Tibial nerve (tissue), 4 donors: ENCODE measurements around the gene UBE2R2. TPM values are rescaled to one million over a fixed set of nuclear protein-coding genes. Genes with fewer than 3 reads are reported as not detected.
A peak's percentile ranks its signal among the peaks of the same experiment; 100 is the strongest.

Experiments used
- DNase-seq, 2 donors: peaks; one replicate each; pipeline ENCODE4 v3.0.0-alpha.2; 2019; ENCODE audit warnings: low spot score in 2 of 2
- H3K27ac ChIP-seq, 4 donors: fragments of 200-600 bp; sonication (generic) in 3 of 4; one replicate each; pipeline ENCODE4 v1.5.1; 2017 to 2019; ENCODE audit warnings: mild to moderate bottlenecking in 1 of 4
- H3K27me3 ChIP-seq, 2 donors: fragments of 200-600 bp; sonication (generic) in 1 of 2; one replicate each; pipeline versions ENCODE4 v1.5.1 to v1.6.0; 2017 to 2019
- H3K36me3 ChIP-seq, 3 donors: fragments of 200-600 bp; sonication (generic); one replicate each; pipeline ENCODE4 v1.5.1; 2018 to 2019
- H3K4me1 ChIP-seq, 4 donors: fragments of 200-600 bp; sonication (generic) in 3 of 4; one replicate each; pipeline ENCODE4 v1.5.1; 2017 to 2019
- H3K4me3 ChIP-seq, 4 donors: fragments of 200-600 bp; sonication (generic) in 3 of 4; one replicate each; pipeline ENCODE4 v1.5.1; 2017 to 2019; ENCODE audit warnings: mild to moderate bottlenecking in 1 of 4, moderate library complexity in 1 of 4
- H3K9me3 ChIP-seq, 4 donors: fragments of 200-600 bp; sonication (generic) in 3 of 4; one replicate each; pipeline ENCODE4 v1.5.1; 2017 to 2019
- EP300 ChIP-seq, 2 donors: sonication (generic); formaldehyde crosslinking; IDR thresholded peaks; one replicate each; pipeline ENCODE4 v1.6.1; 2017; ENCODE audit warnings: antibody characterized with exemption in 2 of 2, mild to moderate bottlenecking in 1 of 2
- POLR2A ChIP-seq, 2 donors: fragments of 450-650 bp; IDR thresholded peaks; one replicate each; pipeline ENCODE4 v1.6.1; 2017; ENCODE audit warnings: antibody characterized with exemption in 2 of 2, mild to moderate bottlenecking in 2 of 2, moderate library complexity in 2 of 2
- WGBS, 2 donors: methylation state at CpG; one replicate each; pipeline ENCODE4 v1.1.5; 2018; 5-methylcytosine and 5-hydroxymethylcytosine counted together
- total RNA-seq, 4 donors: library from RNA; depleted of rRNA; stranded (reverse); fragments of >200 nt; gene quantifications; one replicate each; pipeline ENCODE4 v1.1.0, GENCODE V29; 2016
- TF ChIP-seq, protein P1 (sequence below), 5 experiments: fragments of 200-600 bp in 3 of 5; fragments of 450-650 bp in 2 of 5; sonication (generic) in 3 of 5; IDR thresholded peaks; one replicate each; pipeline ENCODE4 v1.5.1; 2016 to 2019; ENCODE audit warnings: antibody characterized with exemption in 5 of 5, mild to moderate bottlenecking in 3 of 5, moderate library complexity in 2 of 5

The UBE2R2 gene
- total RNA-seq, 4 donors from 2014 or later, result 23.2 to 28.4 (median 25.9) TPM

DNA sequence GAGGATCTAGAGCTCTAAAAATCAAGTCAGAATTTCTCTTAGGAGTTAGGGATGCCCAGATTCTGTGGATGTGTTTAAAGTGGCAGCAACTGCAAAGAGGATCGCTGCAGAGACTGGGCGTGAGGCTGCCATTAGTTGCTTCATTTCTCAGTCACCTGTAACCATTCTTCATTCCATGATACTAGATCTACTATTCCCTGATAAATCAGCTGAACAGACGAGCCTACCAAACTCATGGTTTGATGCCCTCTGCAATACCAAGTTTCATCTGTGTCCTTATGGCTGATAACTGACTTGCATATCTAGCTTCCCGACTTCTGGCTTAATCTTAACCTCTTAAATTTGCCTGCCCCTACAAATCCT, 33.3 kb downstream of the UBE2R2 start:
- 76 to 88% methylated on average over 4 of the region's 4 CpGs for WGBS, 2 donors
- H3K27me3 ChIP-seq, result no peaks in the 10 kb centered on the region
- no peaks in the 10 kb centered on the region for H3K36me3 ChIP-seq
- H3K9me3 ChIP-seq, result no peaks in the 10 kb centered on the region
- DNase-seq, result no peak
- TF ChIP-seq POLR2A (IDR thresholded peaks at IDR 0.05), result no peak
- TF ChIP-seq, protein P1, sequence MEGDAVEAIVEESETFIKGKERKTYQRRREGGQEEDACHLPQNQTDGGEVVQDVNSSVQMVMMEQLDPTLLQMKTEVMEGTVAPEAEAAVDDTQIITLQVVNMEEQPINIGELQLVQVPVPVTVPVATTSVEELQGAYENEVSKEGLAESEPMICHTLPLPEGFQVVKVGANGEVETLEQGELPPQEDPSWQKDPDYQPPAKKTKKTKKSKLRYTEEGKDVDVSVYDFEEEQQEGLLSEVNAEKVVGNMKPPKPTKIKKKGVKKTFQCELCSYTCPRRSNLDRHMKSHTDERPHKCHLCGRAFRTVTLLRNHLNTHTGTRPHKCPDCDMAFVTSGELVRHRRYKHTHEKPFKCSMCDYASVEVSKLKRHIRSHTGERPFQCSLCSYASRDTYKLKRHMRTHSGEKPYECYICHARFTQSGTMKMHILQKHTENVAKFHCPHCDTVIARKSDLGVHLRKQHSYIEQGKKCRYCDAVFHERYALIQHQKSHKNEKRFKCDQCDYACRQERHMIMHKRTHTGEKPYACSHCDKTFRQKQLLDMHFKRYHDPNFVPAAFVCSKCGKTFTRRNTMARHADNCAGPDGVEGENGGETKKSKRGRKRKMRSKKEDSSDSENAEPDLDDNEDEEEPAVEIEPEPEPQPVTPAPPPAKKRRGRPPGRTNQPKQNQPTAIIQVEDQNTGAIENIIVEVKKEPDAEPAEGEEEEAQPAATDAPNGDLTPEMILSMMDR (IDR thresholded peaks at IDR 0.05), result no peak
- no peak for TF ChIP-seq EP300 (IDR thresholded peaks at IDR 0.05)
- H3K4me3 ChIP-seq, result no peak overlapping the region
- peaks cover 0 to 64% (median 20%) of the 10 kb centered on the region in 4 donors for H3K4me1 ChIP-seq
- H3K27ac ChIP-seq, result peak overlapping the region in 1 of 4 donors; percentile 25

DNA sequence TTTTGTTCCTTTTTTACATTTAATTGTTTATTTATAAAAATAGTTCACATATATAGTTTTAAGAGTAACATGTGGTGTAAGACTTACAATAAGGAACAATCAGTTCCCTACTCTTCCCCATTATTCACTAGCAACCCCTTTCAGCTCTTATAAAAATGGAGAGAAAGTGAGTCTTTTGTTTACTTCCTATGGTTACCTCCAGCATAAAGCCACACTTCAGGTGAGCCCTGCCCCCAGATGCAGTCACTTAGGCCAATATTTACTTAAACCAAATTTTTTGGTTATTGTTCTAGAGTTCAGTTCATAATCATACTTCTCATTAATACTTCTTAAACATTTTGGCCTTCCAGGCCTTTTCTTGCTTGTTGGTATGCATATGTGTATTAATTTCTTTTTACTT, 33.7 kb downstream of the UBE2R2 start:
- Histone ChIP-seq H3K4me1 (peaks cover 0 to 68% (median 20%) of the 10 kb centered on the region in 4 donors), H3K36me3 (no peaks in the 10 kb centered on the region), H3K9me3 (no peaks in the 10 kb centered on the region), H3K27me3 (no peaks in the 10 kb centered on the region), H3K4me3 (no peak overlapping the region), H3K27ac (peak overlapping the region in 1 of 4 donors; percentile 25)
- TF ChIP-seq, protein P1 (IDR thresholded peaks at IDR 0.05), result no peak
- no peak for TF ChIP-seq EP300 (IDR thresholded peaks at IDR 0.05)
- no peak for TF ChIP-seq POLR2A (IDR thresholded peaks at IDR 0.05)
- DNase-seq, result no peak

DNA sequence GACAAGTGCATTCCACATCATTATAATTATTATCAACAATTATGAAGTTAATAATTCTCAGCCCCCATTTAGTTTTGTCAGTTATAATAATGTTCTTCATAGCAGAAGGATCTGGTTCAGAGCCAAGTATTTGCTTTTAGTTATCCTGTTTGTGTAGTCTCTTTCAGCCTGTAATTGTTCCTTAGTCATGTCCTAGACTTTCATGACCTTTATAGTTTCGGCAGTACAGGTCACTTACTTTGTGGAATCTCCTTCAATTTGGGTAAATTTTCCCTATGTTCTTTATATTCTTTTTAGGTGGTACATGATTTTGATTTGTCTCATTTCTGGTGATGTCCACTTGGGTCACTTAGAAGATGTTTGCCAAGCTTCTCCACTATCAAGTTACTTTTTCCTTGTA, 34.3 kb downstream of the UBE2R2 start:
- Histone ChIP-seq H3K4me1 (peaks cover 0 to 74% (median 20%) of the 10 kb centered on the region in 4 donors), H3K36me3 (no peaks in the 10 kb centered on the region), H3K9me3 (no peaks in the 10 kb centered on the region), H3K4me3 (no peak overlapping the region), H3K27me3 (no peaks in the 10 kb centered on the region), H3K27ac (peak overlapping the region in 2 of 4 donors; percentile 13 to 25)
- DNase-seq, result no peak
- TF ChIP-seq POLR2A (IDR thresholded peaks at IDR 0.05) (no peak), EP300 (IDR thresholded peaks at IDR 0.05) (no peak)
- TF ChIP-seq, protein P1 (IDR thresholded peaks at IDR 0.05), result no peak
- WGBS, 2 donors, result 29 to 41% methylated on average over 1 of the region's 1 CpG

DNA sequence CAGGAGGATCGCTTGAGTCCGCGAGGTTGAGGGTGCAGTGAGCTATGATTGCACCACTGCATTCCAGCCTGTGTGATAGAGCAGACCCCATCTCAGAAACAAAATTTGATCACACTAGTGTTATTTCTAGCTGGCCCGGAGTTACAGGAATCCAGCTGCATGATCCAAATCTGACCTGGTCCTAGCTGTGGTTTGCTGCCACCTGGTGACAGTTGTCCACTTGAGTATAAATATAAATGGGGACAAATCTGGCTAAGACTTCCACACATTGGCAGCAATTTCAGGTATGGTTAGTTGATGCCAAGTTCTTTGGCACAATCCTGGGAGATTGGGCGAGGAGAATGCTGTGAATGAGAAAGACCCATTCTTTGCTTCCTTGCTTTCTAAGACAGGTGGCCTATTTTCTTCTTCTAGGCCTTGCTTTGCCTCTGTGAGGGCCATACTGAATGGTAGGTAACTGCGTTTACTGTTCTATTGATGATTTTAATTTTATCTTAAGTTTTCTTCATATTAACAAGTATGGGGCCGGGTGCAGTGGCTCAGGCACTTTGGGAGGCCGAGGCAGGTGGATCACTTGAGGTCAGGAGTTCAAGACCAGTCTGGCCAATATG, 35.4 kb downstream of the UBE2R2 start:
- no peaks in the 10 kb centered on the region for H3K36me3 ChIP-seq
- peak; percentile 65 to 89 for DNase-seq
- no peaks in the 10 kb centered on the region for H3K9me3 ChIP-seq
- H3K27me3 ChIP-seq, result no peaks in the 10 kb centered on the region
- peaks cover 0 to 69% (median 20%) of the 10 kb centered on the region in 4 donors for H3K4me1 ChIP-seq
- peak overlapping the region in 2 of 4 donors; percentile 13 to 42 for H3K27ac ChIP-seq
- no peak overlapping the region for H3K4me3 ChIP-seq
- TF ChIP-seq EP300 (IDR thresholded peaks at IDR 0.05) (peak in 1 of 2 donors; percentile 52), POLR2A (IDR thresholded peaks at IDR 0.05) (no peak)
- TF ChIP-seq, protein P1 (IDR thresholded peaks at IDR 0.05), result peak; percentile 49 to 79 (median 57)
- WGBS, 2 donors, result 77 to 78% methylated on average over 8 of the region's 8 CpGs

DNA sequence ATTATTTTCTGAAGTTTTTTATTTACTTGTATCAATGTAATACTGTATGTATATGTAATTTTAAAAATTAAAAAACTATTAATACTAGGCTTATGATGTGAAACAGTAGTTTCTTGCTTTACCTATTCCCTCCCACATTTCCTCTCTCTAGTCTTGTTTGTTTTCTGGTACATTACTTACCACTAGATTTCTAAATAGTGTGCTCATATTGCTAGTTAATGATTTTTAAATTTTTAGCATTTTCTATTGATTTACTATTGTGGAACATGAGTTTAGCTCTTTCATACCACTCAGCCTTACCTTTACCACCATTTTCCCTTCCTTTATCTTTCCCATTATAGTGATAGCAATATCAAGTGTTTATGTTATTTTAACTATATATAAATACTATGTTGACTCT, 39.3 kb downstream of the UBE2R2 start:
- no peaks in the 10 kb centered on the region for H3K27me3 ChIP-seq
- H3K36me3 ChIP-seq, result no peaks in the 10 kb centered on the region
- H3K4me3 ChIP-seq, result no peak overlapping the region
- H3K9me3 ChIP-seq, result no peaks in the 10 kb centered on the region
- no peak for DNase-seq
- TF ChIP-seq, protein P1 (IDR thresholded peaks at IDR 0.05), result no peak
- no peak for TF ChIP-seq POLR2A (IDR thresholded peaks at IDR 0.05)
- no peak for TF ChIP-seq EP300 (IDR thresholded peaks at IDR 0.05)
- peaks cover 0 to 70% (median 16%) of the 10 kb centered on the region in 4 donors for H3K4me1 ChIP-seq
- no peak overlapping the region for H3K27ac ChIP-seq
